Stomach (tissue), 4 donors: ENCODE data around the gene PPP3R2.

ENCODE experiments used
- EP300 ChIP-seq: sonication (generic); formaldehyde crosslinking; IDR thresholded peaks from one replicate; pipeline ENCODE4 v1.6.1; 2017; ENCODE audit warnings: antibody characterized with exemption
- POLR2A ChIP-seq, 4 donors: fragments of 450-650 bp; IDR thresholded peaks; one replicate each; pipeline ENCODE4 v1.6.1; 2016; ENCODE audit warnings: antibody characterized with exemption in 4 of 4, control low read depth in 2 of 4, mild to moderate bottlenecking in 1 of 4, moderate library complexity in 1 of 4
- POLR2AphosphoS5 ChIP-seq, 3 donors: sonication (generic); formaldehyde crosslinking; IDR thresholded peaks; one replicate each; pipeline ENCODE4 v1.6.1; 2016; ENCODE audit warnings: antibody characterized with exemption in 3 of 3
- TF ChIP-seq, protein P1 (sequence below), 7 experiments: fragments of 450-650 bp in 4 of 7; fragments of 200-600 bp in 3 of 7; sonication (generic) in 3 of 7; IDR thresholded peaks; one replicate each; pipeline ENCODE4 v1.5.1; 2016 to 2019; ENCODE audit warnings: antibody characterized with exemption in 7 of 7, control low read depth in 2 of 7, mild to moderate bottlenecking in 1 of 7

DNA sequence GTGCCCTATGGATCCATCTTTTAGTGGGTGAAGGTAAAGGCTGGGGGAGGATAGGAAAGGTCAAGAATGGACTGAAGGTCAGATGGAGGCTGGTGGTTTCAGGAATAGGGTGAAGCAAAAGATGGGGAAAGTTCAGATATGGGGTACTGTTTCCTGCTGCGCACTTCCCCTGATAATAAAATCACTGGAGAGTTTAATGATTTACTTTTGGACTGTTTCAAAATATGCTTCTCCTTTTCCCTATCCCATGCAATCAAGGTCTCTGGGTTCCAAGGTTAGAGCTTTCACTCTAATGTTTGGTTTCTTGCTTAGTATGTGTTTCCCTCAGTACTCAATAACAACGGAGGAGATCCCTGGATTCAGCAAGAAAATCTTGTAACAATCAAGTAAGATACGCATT lies 10.8 kb upstream of the PPP3R2 start:
- TF ChIP-seq, protein P1, sequence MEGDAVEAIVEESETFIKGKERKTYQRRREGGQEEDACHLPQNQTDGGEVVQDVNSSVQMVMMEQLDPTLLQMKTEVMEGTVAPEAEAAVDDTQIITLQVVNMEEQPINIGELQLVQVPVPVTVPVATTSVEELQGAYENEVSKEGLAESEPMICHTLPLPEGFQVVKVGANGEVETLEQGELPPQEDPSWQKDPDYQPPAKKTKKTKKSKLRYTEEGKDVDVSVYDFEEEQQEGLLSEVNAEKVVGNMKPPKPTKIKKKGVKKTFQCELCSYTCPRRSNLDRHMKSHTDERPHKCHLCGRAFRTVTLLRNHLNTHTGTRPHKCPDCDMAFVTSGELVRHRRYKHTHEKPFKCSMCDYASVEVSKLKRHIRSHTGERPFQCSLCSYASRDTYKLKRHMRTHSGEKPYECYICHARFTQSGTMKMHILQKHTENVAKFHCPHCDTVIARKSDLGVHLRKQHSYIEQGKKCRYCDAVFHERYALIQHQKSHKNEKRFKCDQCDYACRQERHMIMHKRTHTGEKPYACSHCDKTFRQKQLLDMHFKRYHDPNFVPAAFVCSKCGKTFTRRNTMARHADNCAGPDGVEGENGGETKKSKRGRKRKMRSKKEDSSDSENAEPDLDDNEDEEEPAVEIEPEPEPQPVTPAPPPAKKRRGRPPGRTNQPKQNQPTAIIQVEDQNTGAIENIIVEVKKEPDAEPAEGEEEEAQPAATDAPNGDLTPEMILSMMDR (IDR thresholded peaks at IDR 0.05), result no peak
- TF ChIP-seq POLR2AphosphoS5 (IDR thresholded peaks at IDR 0.05) (no peak), POLR2A (IDR thresholded peaks at IDR 0.05) (no peak), EP300 (no peak)
